Neural cell (in vitro differentiated cells): ENCODE data around the gene MTCL1. TPM values are rescaled to one million over a fixed set of nuclear protein-coding genes. Genes with fewer than 3 reads are reported as not detected.

Experiments
- H2AFZ ChIP-seq: fragments of 200-600, 300-800 bp; sonication (generic), shearing (Covaris generic); 2 replicates; pipeline ENCODE4 v1.6.0; 2014; ENCODE audit warnings: low read depth, mild to moderate bottlenecking, antibody characterized with exemption, low read length, moderate library complexity
- H3F3A ChIP-seq: fragments of 200-600 bp; shearing (Covaris generic); 2 replicates; pipeline ENCODE4 v1.6.1; 2016; ENCODE audit warnings: mild to moderate bottlenecking, moderate library complexity, mixed read lengths, antibody characterized with exemption, low read length; ENCODE audit not compliant: insufficient read depth, poor library complexity, severe bottlenecking
- H3K27ac ChIP-seq: fragments of 200-600, 300-800 bp; sonication (generic), shearing (Covaris generic); 2 replicates; pipeline ENCODE4 v1.5.1; 2014; ENCODE audit warnings: mild to moderate bottlenecking, low read length, moderate library complexity
- H3K27me3 ChIP-seq: fragments of 300-800, 200-600 bp; sonication (generic), shearing (Covaris generic); 2 replicates; pipeline ENCODE4 v1.6.0; 2014; ENCODE audit warnings: mild to moderate bottlenecking, low read depth, low read length, moderate library complexity; ENCODE audit not compliant: insufficient read depth
- H3K36me3 ChIP-seq: fragments of 300-800, 200-600 bp; sonication (generic), shearing (Covaris generic); 2 replicates; pipeline ENCODE4 v1.5.1; 2014; ENCODE audit warnings: mild to moderate bottlenecking, antibody characterized with exemption, low read length, moderate library complexity; ENCODE audit not compliant: insufficient read depth
- H3K4me2 ChIP-seq: fragments of 300-800, 200-600 bp; sonication (generic), shearing (Covaris generic); 2 replicates; pipeline ENCODE4 v1.6.0; 2014; ENCODE audit warnings: mild to moderate bottlenecking, low read length
- H3K4me3 ChIP-seq: fragments of 300-800, 200-600 bp; sonication (generic), shearing (Covaris generic); 2 replicates; pipeline ENCODE4 v1.5.1; 2014; ENCODE audit warnings: mild to moderate bottlenecking, low read length, moderate library complexity
- H3K79me2 ChIP-seq: fragments of 200-600 bp; shearing (Covaris generic); replicated peaks from 2 replicates; pipeline ENCODE4 v1.6.0; 2014; ENCODE audit warnings: mild to moderate bottlenecking, low read length, moderate library complexity; ENCODE audit not compliant: insufficient read depth
- H3K9ac ChIP-seq: fragments of 300-800, 200-600 bp; sonication (generic), shearing (Covaris generic); 2 replicates; pipeline ENCODE4 v1.6.1; 2016; ENCODE audit warnings: mild to moderate bottlenecking, low read length, mixed read lengths
- H3K9me2 ChIP-seq: fragments of 200-600 bp; shearing (Covaris generic); 2 replicates; pipeline ENCODE4 v1.6.1; 2016; ENCODE audit warnings: mild to moderate bottlenecking, low read length, mixed read lengths; ENCODE audit not compliant: insufficient read depth
- H3K9me3 ChIP-seq: fragments of 200-600, 300-800 bp; sonication (generic), shearing (Covaris generic); 2 replicates; pipeline ENCODE4 v1.6.1; 2016; ENCODE audit warnings: mild to moderate bottlenecking, mixed run types, low read length, moderate library complexity, mixed read lengths
- H4K20me1 ChIP-seq: fragments of 200-600 bp; shearing (Covaris generic); 2 replicates; pipeline ENCODE4 v1.6.1; 2016; ENCODE audit warnings: mild to moderate bottlenecking, mixed run types; ENCODE audit not compliant: insufficient read depth
- CTCF ChIP-seq: fragments of 450-650 bp; IDR thresholded peaks from 2 replicates; pipeline ENCODE4 v1.5.1; 2014; ENCODE audit warnings: antibody characterized with exemption, mild to moderate bottlenecking, moderate library complexity; ENCODE audit not compliant: poor library complexity, severe bottlenecking
- EP300 ChIP-seq: fragments of 450-650 bp; conservative IDR thresholded peaks from 2 replicates; pipeline ENCODE4 v1.6.1; 2014; ENCODE audit warnings: antibody characterized with exemption, mild to moderate bottlenecking, moderate library complexity; ENCODE audit not compliant: poor library complexity, severe bottlenecking
- EZH2 ChIP-seq: fragments of 200-600, 300-800 bp; shearing (Covaris generic), sonication (generic); IDR thresholded peaks from 2 replicates; pipeline ENCODE4 v1.6.1; 2014; ENCODE audit warnings: antibody characterized with exemption, low read length, borderline replicate concordance, mild to moderate bottlenecking; ENCODE audit not compliant: insufficient read depth, poor library complexity, severe bottlenecking
- MXI1 ChIP-seq: fragments of 450-650 bp; conservative IDR thresholded peaks from 2 replicates; pipeline ENCODE4 v1.6.1; 2014; ENCODE audit warnings: antibody characterized with exemption, mild to moderate bottlenecking; ENCODE audit not compliant: poor library complexity, severe bottlenecking
- POLR2AphosphoS5 ChIP-seq: IDR thresholded peaks from 2 replicates; pipeline ENCODE4 v1.6.1; 2012
- RAD21 ChIP-seq: fragments of 450-650 bp; conservative IDR thresholded peaks from 2 replicates; pipeline ENCODE4 v1.6.1; 2014; ENCODE audit warnings: antibody characterized with exemption, mild to moderate bottlenecking, moderate library complexity
- REST ChIP-seq: IDR thresholded peaks from 2 replicates; pipeline ENCODE4 v1.6.1; 2012; ENCODE audit warnings: borderline replicate concordance
- SMC3 ChIP-seq: fragments of 450-650 bp; conservative IDR thresholded peaks from 2 replicates; pipeline ENCODE4 v1.6.1; 2014; ENCODE audit warnings: antibody characterized with exemption, mild to moderate bottlenecking, moderate library complexity; ENCODE audit not compliant: poor library complexity
- TAF1 ChIP-seq: IDR thresholded peaks from 2 replicates; pipeline ENCODE4 v1.6.1; 2012; ENCODE audit warnings: low read depth
- polyA plus RNA-seq: library from polyadenylated mRNA; depleted of rRNA; stranded (reverse); fragments of >200 nt; gene quantifications from 2 replicates; pipeline ENCODE4 v1.2.3, GENCODE V29; 2014

Gene MTCL1
- polyA plus RNA-seq, 1 donor from 2014 or later = 20.8 TPM

- no peaks in the 10 kb centered on the region for H4K20me1 ChIP-seq
- no peak overlapping the region for H3K9ac ChIP-seq
- H3K27ac ChIP-seq = no peak overlapping the region
- no peaks in the 10 kb centered on the region for H3F3A ChIP-seq
- H3K27me3 ChIP-seq = no peaks in the 10 kb centered on the region
- H3K4me3 ChIP-seq = no peak overlapping the region
- H2AFZ ChIP-seq = no peak overlapping the region
- TF ChIP-seq MXI1 (no peak), POLR2AphosphoS5 (no peak), EP300 (no peak), EZH2 (no peak), SMC3 (no peak), CTCF (no peak)
- H3K9me2 ChIP-seq = no peaks in the 10 kb centered on the region
- H3K4me2 ChIP-seq = no peak overlapping the region
- H3K36me3 ChIP-seq = no peaks in the 10 kb centered on the region
- H3K9me3 ChIP-seq = no peaks in the 10 kb centered on the region
- no peaks in the 10 kb centered on the region for H3K79me2 ChIP-seq
These were observed 6.2 kb upstream of the MTCL1 start for GRCh38 chr18:8699126-8699525.

- TF ChIP-seq MXI1 (no peak), EP300 (no peak), SMC3 (no peak), RAD21 (no peak), POLR2AphosphoS5 (no peak), REST (no peak), TAF1 (no peak), EZH2 (no peak), CTCF (no peak)
- Histone ChIP-seq H4K20me1 (no peaks in the 10 kb centered on the region), H3K27me3 (no peaks in the 10 kb centered on the region), H3K4me2 (no peak overlapping the region), H3K9ac (no peak overlapping the region), H3K79me2 (no peaks in the 10 kb centered on the region), H3K9me3 (no peaks in the 10 kb centered on the region), H3K36me3 (no peaks in the 10 kb centered on the region), H3K27ac (no peak overlapping the region), H3K9me2 (no peaks in the 10 kb centered on the region), H3F3A (no peaks in the 10 kb centered on the region), H3K4me3 (no peak overlapping the region), H2AFZ (no peak overlapping the region)
These were observed 5.4 kb upstream of the MTCL1 start for GRCh38 chr18:8699948-8700347.
